Karpas-422 (cell line): ENCODE results near the gene DPH2. TPM values are rescaled to one million over a fixed set of nuclear protein-coding genes. Genes with fewer than 3 reads are reported as not detected.

Experiments used
- DNase-seq: peaks from one replicate; pipeline ENCODE4 v3.0.0-alpha.2; 2015
- H2AFZ ChIP-seq: fragments of 200-600 bp; sonication (generic); 2 replicates; pipeline ENCODE4 v1.6.1; 2014; ENCODE audit warnings: antibody characterized with exemption, low read length, mixed read lengths
- H3K27ac ChIP-seq: fragments of 200-600 bp; sonication (generic); 2 replicates; pipeline ENCODE4 v1.5.1; 2014; ENCODE audit warnings: mild to moderate bottlenecking, low read length, moderate library complexity
- H3K27me3 ChIP-seq: fragments of 200-600 bp; sonication (generic); 2 replicates; pipeline ENCODE4 v1.6.1; 2014; ENCODE audit warnings: low read length, mixed read lengths
- H3K36me3 ChIP-seq: fragments of 200-600 bp; sonication (generic); 2 replicates; pipeline ENCODE4 v1.6.1; 2014; ENCODE audit warnings: low read length, mixed read lengths; ENCODE audit not compliant: insufficient read depth
- H3K4me1 ChIP-seq: fragments of 200-600 bp; sonication (generic); 2 replicates; pipeline ENCODE4 v1.6.1; 2014; ENCODE audit warnings: mild to moderate bottlenecking, low read length, mixed read lengths
- H3K4me2 ChIP-seq: fragments of 200-600 bp; sonication (generic); 2 replicates; pipeline ENCODE4 v1.6.1; 2014; ENCODE audit warnings: low read length, low read depth, mild to moderate bottlenecking; ENCODE audit not compliant: poor library complexity, severe bottlenecking
- H3K4me3 ChIP-seq: fragments of 200-600 bp; sonication (generic); 2 replicates; pipeline ENCODE4 v1.5.1; 2014; ENCODE audit warnings: mild to moderate bottlenecking, antibody characterized with exemption, low read length, mixed read lengths
- H3K79me2 ChIP-seq: fragments of 200-600 bp; sonication (generic); 2 replicates; pipeline ENCODE4 v1.6.1; 2014; ENCODE audit warnings: mild to moderate bottlenecking, low read length, mixed read lengths
- H3K9ac ChIP-seq: fragments of 200-600 bp; sonication (generic); 2 replicates; pipeline ENCODE4 v1.6.0; 2014; ENCODE audit warnings: low read length
- H3K9me2 ChIP-seq: fragments of 200-600 bp; sonication (generic), shearing (Covaris generic); replicated peaks from 2 replicates; pipeline ENCODE4 v1.6.0; 2014; ENCODE audit warnings: mild to moderate bottlenecking, low read length, moderate library complexity; ENCODE audit not compliant: insufficient read depth
- H3K9me3 ChIP-seq: fragments of 300-700, 200-600 bp; sonication (generic); 2 replicates; pipeline ENCODE4 v1.6.1; 2014; ENCODE audit warnings: low read length, mixed read lengths
- H4K20me1 ChIP-seq: fragments of 200-600 bp; sonication (generic); 2 replicates; pipeline ENCODE4 v1.6.1; 2014; ENCODE audit warnings: mild to moderate bottlenecking, antibody characterized with exemption, low read length, low read depth; ENCODE audit not compliant: insufficient read depth
- total RNA-seq: library from RNA; depleted of rRNA; stranded (reverse); fragments of >200 nt; shearing (Covaris generic); gene quantifications from 2 replicates; pipeline ENCODE4 v1.2.3, GENCODE V29; 2014; ENCODE audit warnings: low replicate concordance

DPH2 gene
- total RNA-seq, 1 experiment from 2014 or later, result 42.2 TPM

DNA sequence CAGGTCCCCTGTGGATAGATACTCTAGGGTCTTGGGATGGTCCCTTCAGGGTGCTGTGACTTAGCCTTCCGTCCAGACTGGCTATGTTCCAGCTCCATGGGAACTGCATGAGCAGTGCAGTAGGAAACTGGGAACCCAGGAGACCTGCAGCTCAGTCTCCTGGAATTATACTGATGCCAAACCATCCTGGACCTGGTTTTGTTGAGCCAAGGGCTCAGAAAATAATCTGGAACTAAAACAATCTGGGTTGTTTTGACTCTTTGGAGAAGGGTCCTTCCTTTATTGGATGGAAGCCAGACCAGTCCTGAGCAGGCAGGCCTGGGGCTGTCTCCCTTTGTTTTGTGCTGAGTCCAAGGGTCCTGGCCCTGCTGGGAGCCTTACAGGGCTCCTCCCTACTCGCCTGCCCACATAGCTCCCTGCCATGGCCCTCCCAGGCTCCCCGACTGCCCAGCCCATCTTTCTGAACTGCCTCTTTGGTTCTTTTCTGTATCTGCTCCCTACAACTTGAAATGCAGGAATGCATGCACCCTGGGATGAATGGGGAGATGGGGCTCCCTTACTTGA lies 21.9 kb upstream of the DPH2 start:
- H4K20me1 ChIP-seq, result no peaks in the 10 kb centered on the region
- DNase-seq, result no peak
- H3K9ac ChIP-seq, result peak overlapping the region; percentile 94

DNA sequence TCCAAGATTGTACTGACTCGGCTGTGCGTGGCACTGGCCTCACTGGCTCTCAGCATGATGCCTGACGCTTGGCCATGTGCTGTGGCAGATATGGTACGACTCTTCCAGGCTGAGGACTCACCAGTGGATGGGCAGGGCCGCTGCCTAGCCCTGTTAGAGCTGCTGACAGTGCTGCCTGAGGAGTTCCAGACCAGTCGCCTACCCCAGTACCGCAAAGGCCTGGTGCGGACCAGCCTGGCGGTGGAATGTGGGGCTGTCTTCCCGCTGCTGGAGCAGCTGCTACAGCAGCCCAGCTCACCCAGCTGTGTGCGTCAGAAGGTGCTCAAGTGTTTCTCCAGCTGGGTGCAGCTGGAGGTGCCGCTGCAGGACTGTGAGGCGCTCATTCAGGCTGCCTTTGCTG lies 20.1 kb upstream of the DPH2 start:
- Histone ChIP-seq H3K9ac (no peak overlapping the region), H3K79me2 (peaks cover 65% of the 10 kb centered on the region), H3K4me3 (no peak overlapping the region), H3K9me3 (no peaks in the 10 kb centered on the region), H3K4me1 (peaks cover 38% of the 10 kb centered on the region), H3K27me3 (no peaks in the 10 kb centered on the region), H3K4me2 (no peak overlapping the region), H4K20me1 (no peaks in the 10 kb centered on the region), H2AFZ (no peak overlapping the region), H3K27ac (no peak overlapping the region), H3K9me2 (no peaks in the 10 kb centered on the region), H3K36me3 (no peaks in the 10 kb centered on the region)
- no peak for DNase-seq

More for the DNA sequence above, 21.9 kb upstream of the DPH2 start:
- no peaks in the 10 kb centered on the region for H3K36me3 ChIP-seq
- peaks cover 36% of the 10 kb centered on the region for H3K4me1 ChIP-seq
- H3K27me3 ChIP-seq, result no peaks in the 10 kb centered on the region
- H3K4me3 ChIP-seq, result peak overlapping the region; percentile 97
- no peaks in the 10 kb centered on the region for H3K9me2 ChIP-seq
- peaks cover 55% of the 10 kb centered on the region for H3K79me2 ChIP-seq
- H3K27ac ChIP-seq, result no peak overlapping the region
- H3K4me2 ChIP-seq, result peak overlapping the region; percentile 92
- H2AFZ ChIP-seq, result no peak overlapping the region
- H3K9me3 ChIP-seq, result no peaks in the 10 kb centered on the region

DNA sequence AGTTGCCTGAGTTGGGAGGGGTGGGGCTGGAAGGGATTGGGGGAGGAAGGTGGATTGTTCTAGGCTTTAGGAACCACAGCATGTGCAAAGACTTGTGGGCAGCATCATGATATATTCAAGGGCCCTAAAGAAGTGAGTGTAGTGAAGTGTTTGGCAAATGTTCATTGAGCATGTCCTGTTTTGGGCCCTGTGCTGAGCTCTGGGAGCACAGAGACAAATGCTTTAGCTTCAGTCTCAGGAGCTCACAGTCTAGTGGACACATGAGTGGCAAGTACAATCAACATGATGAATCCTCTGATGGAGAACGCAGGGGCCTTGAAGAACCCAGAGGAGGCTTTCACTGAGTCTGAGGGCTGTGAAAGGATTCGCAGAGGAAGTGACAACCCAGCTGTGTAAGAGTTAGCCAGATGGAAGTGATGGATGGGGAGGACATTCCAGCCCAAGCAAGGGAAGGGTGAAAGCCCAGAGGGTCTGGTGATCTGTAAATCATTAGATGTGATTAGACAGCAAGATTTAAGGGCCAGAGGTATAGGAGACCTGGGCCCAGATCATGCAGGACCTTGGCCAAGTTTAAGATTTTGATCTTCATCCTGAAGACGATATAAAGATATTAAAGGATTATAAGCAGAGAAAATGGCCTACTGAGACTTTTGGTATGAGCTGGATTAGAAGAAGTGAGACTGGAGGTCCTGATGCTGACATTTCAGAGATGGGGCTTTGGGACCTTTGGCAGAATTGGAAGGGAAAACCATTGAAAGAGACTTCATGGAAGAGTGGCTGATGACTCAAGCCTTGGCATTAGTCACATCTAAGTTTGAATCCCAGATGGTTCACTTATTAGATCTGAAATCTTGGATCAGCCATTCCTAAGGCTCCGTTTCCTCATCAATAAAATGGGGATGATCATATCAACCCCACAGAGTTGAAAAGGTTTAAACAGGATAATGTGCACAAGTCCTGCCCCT lies 18.5 kb upstream of the DPH2 start:
- H3K9ac ChIP-seq, result no peak overlapping the region
- H3K4me1 ChIP-seq, result peaks cover 29% of the 10 kb centered on the region
- DNase-seq, result no peak
- H3K36me3 ChIP-seq, result no peaks in the 10 kb centered on the region
- H3K4me2 ChIP-seq, result no peak overlapping the region
- no peak overlapping the region for H2AFZ ChIP-seq
- H3K4me3 ChIP-seq, result no peak overlapping the region
- no peaks in the 10 kb centered on the region for H4K20me1 ChIP-seq
- no peaks in the 10 kb centered on the region for H3K9me2 ChIP-seq
- H3K27me3 ChIP-seq, result no peaks in the 10 kb centered on the region
- no peak overlapping the region for H3K27ac ChIP-seq
- H3K9me3 ChIP-seq, result no peaks in the 10 kb centered on the region
- peaks cover 55% of the 10 kb centered on the region for H3K79me2 ChIP-seq

DNA sequence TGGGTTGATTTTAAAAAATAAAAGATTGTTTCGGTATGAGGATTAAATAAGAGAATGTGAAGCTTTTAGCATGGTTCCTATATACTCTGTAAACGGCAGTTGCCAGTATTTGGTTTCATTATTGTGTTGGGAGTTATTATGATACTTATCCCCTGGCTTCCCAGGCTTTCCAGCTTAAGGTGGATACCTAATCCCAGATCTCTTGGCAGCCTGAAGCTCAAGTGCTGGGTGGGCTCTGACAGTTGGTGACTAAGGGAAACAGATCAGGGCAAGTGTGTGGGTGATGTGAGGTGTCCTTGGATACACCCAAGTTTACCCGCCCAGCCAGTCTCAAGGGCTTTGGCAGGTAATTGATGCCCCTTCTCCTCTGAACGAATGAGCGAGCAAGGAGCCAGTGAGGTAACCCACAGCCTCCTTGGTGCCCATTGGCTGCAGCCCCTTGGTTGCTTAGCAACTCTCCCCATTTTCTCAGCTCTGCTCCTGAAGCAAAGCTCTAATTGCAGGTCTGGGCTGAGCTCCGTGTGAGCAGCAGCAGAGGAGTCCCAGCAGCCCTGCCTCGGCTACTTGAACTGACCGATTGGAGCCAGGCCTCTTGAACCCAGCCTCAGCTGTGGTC lies 17.0 kb upstream of the DPH2 start:
- peak; percentile 83 for DNase-seq
- no peaks in the 10 kb centered on the region for H3K9me3 ChIP-seq
- peaks cover 27% of the 10 kb centered on the region for H3K4me1 ChIP-seq
- H3K36me3 ChIP-seq, result no peaks in the 10 kb centered on the region; the same call in 1 of the 2 replicates
- H3K9ac ChIP-seq, result peak overlapping the region; percentile 15
- H3K4me3 ChIP-seq, result peak overlapping the region; percentile 4; the same call in 1 of the 2 replicates
- H3K9me2 ChIP-seq, result no peaks in the 10 kb centered on the region
- H2AFZ ChIP-seq, result no peak overlapping the region
- H3K27me3 ChIP-seq, result no peaks in the 10 kb centered on the region
- peak overlapping the region; percentile 40 for H3K4me2 ChIP-seq
- H3K27ac ChIP-seq, result peak overlapping the region; percentile 3; the same call in 1 of the 2 replicates
- H4K20me1 ChIP-seq, result no peaks in the 10 kb centered on the region
- peaks cover 45% of the 10 kb centered on the region for H3K79me2 ChIP-seq

DNA sequence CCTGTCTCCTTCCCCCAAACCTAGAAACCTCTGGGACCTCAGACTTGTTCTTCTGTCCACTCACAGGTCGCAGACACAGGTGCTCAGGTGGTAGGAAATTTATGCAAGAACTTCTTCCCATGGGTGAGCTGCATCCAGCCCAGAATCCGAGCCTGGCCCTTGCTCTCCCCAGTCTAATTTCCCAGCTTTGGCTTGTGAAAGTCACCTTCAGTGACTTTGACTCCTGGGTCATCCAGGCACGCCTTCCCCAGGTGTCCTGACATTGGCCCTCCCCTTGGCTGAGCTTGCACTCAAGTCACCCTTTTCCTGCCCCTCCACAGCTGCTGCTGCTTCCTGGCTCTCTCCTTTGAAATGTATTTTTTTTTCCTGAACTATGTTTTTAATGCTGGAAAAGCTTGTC lies 16.4 kb upstream of the DPH2 start:
- Histone ChIP-seq H3K79me2 (peaks cover 40% of the 10 kb centered on the region), H2AFZ (no peak overlapping the region), H3K27ac (no peak overlapping the region), H4K20me1 (no peaks in the 10 kb centered on the region), H3K9ac (peak overlapping the region; percentile 15), H3K4me2 (peak overlapping the region; percentile 40), H3K9me3 (no peaks in the 10 kb centered on the region), H3K36me3 (no peaks in the 10 kb centered on the region; the same call in 1 of the 2 replicates), H3K4me1 (peaks cover 21% of the 10 kb centered on the region), H3K4me3 (no peak overlapping the region; the same call in 1 of the 2 replicates), H3K27me3 (no peaks in the 10 kb centered on the region), H3K9me2 (no peaks in the 10 kb centered on the region)
- no peak for DNase-seq

DNA sequence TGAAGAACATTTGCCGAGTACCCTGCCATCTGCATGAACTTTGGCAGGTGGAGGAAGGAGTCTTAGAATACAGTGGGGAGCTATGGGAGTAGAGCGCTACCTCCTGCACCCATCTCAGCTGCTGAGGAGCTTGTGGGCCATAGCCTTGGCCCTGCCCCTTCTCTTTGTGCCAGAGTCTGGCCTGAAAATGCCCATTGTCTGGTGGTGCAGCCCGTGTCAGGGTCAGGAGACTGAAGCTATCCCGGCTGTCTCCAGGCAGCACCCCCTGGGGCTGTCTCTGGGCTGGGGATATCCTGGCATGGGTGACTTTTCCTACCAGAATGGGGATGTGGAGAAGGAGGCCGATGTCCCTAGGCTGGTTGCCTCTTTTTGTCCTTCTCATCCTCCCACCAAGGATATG lies 15.8 kb upstream of the DPH2 start:
- no peak overlapping the region for H2AFZ ChIP-seq
- no peaks in the 10 kb centered on the region for H4K20me1 ChIP-seq
- H3K9me2 ChIP-seq, result no peaks in the 10 kb centered on the region
- H3K27ac ChIP-seq, result no peak overlapping the region
- no peaks in the 10 kb centered on the region; the same call in 1 of the 2 replicates for H3K36me3 ChIP-seq
- peaks cover 33% of the 10 kb centered on the region for H3K79me2 ChIP-seq
- no peak overlapping the region for H3K4me3 ChIP-seq
- peaks cover 16% of the 10 kb centered on the region for H3K4me1 ChIP-seq
- H3K4me2 ChIP-seq, result no peak overlapping the region
- no peak overlapping the region for H3K9ac ChIP-seq
- H3K9me3 ChIP-seq, result no peaks in the 10 kb centered on the region
- no peaks in the 10 kb centered on the region for H3K27me3 ChIP-seq
- DNase-seq, result no peak

DNA sequence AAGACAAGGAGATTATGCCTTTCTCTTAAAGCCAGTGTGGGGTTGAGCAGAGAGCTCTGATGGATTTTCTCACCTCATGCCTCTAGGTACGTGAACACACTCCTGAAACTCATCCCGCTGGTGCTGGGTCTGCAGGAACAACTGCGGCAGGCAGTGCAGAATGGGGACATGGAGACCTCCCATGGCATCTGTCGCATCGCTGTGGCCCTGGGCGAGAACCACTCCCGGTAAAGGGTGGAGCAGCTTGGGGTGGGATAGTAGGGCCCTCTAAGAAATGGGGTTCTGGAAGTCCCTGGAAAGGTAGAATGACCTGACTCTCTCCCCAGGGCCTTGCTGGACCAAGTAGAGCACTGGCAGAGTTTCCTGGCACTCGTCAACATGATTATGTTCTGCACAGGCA lies 13.6 kb upstream of the DPH2 start:
- no peak overlapping the region for H3K27ac ChIP-seq
- no peaks in the 10 kb centered on the region for H3K27me3 ChIP-seq
- H3K9me3 ChIP-seq, result no peaks in the 10 kb centered on the region
- H2AFZ ChIP-seq, result no peak overlapping the region
- peaks cover 16% of the 10 kb centered on the region for H3K4me1 ChIP-seq
- H3K4me3 ChIP-seq, result no peak overlapping the region
- DNase-seq, result no peak
- no peak overlapping the region for H3K9ac ChIP-seq
- H3K9me2 ChIP-seq, result no peaks in the 10 kb centered on the region
- no peaks in the 10 kb centered on the region; the same call in 1 of the 2 replicates for H3K36me3 ChIP-seq
- peaks cover 27% of the 10 kb centered on the region for H3K79me2 ChIP-seq
- H3K4me2 ChIP-seq, result no peak overlapping the region
- no peaks in the 10 kb centered on the region for H4K20me1 ChIP-seq
